MM.1S (cell line): ENCODE results near the gene TFAP2D.

Source experiments
- EZH2 ChIP-seq: fragments of 300-600 bp; sonication (generic); optimal IDR thresholded peaks from 2 replicates; pipeline ENCODE3; 2017; ENCODE audit warnings: low read depth, mild to moderate bottlenecking, antibody characterized with exemption, low read length, mixed read lengths
- TF ChIP-seq, protein P1 (sequence below): fragments of 300-600 bp; sonication (generic); IDR thresholded peaks from 2 replicates; pipeline ENCODE4 v1.5.1; 2016; ENCODE audit warnings: antibody characterized with exemption, low read length, mixed read lengths

DNA sequence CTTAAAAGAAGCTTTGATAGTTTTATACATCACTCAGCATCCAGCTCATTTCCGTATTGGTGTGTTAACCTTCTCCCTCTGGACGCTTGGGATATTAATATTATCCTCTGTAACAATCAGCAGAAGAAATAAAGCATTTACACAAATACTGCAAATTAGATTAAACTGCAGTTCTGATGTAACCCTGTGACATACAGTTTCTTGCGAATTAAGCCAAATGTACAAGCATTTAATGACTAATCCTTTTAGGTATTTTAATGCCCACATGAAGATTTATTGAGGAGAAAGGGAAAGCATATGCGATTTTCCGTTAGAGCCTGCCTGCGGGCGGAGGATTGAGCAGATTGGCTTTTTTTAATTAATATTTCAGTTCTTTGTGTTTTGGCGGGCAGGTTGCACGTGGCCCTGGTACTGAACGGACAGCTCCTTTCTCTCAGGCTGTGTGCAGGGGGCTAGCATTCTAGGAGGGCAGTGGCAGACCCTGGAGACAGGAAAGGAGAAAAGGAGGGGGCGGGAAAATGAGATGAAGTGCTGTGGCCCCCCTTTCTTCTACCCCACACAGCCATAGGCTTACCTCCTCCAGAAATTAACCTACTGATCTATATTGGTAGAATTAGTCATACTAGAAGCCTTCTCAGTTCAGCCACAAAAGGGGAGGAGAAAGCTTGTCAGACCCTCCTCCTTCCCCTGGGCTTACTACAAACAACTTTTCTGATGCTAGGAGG lies 14.1 kb upstream of the TFAP2D start:
- TF ChIP-seq EZH2, result no peak
- TF ChIP-seq, protein P1, sequence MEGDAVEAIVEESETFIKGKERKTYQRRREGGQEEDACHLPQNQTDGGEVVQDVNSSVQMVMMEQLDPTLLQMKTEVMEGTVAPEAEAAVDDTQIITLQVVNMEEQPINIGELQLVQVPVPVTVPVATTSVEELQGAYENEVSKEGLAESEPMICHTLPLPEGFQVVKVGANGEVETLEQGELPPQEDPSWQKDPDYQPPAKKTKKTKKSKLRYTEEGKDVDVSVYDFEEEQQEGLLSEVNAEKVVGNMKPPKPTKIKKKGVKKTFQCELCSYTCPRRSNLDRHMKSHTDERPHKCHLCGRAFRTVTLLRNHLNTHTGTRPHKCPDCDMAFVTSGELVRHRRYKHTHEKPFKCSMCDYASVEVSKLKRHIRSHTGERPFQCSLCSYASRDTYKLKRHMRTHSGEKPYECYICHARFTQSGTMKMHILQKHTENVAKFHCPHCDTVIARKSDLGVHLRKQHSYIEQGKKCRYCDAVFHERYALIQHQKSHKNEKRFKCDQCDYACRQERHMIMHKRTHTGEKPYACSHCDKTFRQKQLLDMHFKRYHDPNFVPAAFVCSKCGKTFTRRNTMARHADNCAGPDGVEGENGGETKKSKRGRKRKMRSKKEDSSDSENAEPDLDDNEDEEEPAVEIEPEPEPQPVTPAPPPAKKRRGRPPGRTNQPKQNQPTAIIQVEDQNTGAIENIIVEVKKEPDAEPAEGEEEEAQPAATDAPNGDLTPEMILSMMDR, result no peak
